Measurements from ENCODE around the gene CD300LB.

DNA sequence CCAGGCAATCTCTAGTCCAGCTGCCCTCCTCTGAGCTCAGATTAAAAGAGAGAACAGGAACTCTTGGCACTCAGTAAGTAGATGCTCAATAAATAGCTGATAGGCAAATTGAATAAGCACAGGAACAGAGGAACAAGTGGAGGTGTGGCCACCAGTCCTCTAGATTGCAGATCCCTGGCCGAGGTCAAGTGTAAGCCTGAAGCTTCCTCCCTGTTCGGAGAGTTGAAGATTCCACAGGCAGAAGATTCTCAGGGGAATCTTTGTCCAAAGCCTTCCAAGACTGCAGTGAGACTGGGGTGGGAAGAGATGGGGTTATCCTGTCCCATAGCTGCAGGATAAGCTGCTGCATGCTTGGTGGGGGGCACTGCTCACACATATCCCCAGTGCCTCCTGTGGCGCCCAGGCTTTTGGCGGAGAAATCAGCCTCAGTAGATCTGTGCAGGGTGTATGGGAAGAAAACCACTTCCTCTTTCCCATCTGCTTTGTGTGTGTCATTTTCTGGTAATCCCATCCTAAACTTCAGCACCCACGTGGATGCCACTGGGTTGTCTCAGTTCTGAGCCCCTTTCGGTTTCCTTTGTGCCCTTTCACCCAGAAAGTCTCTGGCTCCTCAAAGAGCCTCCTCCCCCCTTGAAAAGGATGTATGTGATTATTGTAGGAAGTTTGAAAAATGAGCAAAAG lies 52.7 kb downstream of the CD300LB start:
- TF ChIP-seq, protein P1, sequence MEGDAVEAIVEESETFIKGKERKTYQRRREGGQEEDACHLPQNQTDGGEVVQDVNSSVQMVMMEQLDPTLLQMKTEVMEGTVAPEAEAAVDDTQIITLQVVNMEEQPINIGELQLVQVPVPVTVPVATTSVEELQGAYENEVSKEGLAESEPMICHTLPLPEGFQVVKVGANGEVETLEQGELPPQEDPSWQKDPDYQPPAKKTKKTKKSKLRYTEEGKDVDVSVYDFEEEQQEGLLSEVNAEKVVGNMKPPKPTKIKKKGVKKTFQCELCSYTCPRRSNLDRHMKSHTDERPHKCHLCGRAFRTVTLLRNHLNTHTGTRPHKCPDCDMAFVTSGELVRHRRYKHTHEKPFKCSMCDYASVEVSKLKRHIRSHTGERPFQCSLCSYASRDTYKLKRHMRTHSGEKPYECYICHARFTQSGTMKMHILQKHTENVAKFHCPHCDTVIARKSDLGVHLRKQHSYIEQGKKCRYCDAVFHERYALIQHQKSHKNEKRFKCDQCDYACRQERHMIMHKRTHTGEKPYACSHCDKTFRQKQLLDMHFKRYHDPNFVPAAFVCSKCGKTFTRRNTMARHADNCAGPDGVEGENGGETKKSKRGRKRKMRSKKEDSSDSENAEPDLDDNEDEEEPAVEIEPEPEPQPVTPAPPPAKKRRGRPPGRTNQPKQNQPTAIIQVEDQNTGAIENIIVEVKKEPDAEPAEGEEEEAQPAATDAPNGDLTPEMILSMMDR (IDR thresholded peaks at IDR 0.05): no peak
- TF ChIP-seq POLR2A (IDR thresholded peaks at IDR 0.05): no peak

Measured in stomach (tissue), 4 donors.